ENCODE results near the gene PCDHA1.

- TF ChIP-seq ZNF510 (CRISPR knock-in tag; IDR thresholded peaks at IDR 0.05; ENCODE audit: low read depth) (no peak), HDAC6 (IDR thresholded peaks at IDR 0.05; ENCODE audit: low read depth, low read length) (no peak), PAX8 (CRISPR knock-in tag; IDR thresholded peaks at IDR 0.05; ENCODE audit: borderline replicate concordance) (no peak), ZKSCAN1 (IDR thresholded peaks at IDR 0.05; ENCODE audit: low read length) (no peak), ZBTB3 (CRISPR knock-in tag; IDR thresholded peaks at IDR 0.05; ENCODE audit: borderline replicate concordance, low read depth) (no peak), THRA (CRISPR knock-in tag; IDR thresholded peaks at IDR 0.05; ENCODE audit: borderline replicate concordance) (no peak), TARDBP (CRISPR knock-in tag; IDR thresholded peaks at IDR 0.05) (no peak), BRD4 (CRISPR knock-in tag; IDR thresholded peaks at IDR 0.05) (no peak), ZNF138 (CRISPR knock-in tag; IDR thresholded peaks at IDR 0.05; ENCODE audit: low read depth) (no peak), BHLHE40 (IDR thresholded peaks at IDR 0.05; ENCODE audit: low read length) (no peak), MEF2D (CRISPR knock-in tag; IDR thresholded peaks at IDR 0.05) (no peak), SETDB1 (CRISPR knock-in tag; IDR thresholded peaks at IDR 0.05; ENCODE audit: borderline replicate concordance) (no peak)
- TF ChIP-seq, protein P1, sequence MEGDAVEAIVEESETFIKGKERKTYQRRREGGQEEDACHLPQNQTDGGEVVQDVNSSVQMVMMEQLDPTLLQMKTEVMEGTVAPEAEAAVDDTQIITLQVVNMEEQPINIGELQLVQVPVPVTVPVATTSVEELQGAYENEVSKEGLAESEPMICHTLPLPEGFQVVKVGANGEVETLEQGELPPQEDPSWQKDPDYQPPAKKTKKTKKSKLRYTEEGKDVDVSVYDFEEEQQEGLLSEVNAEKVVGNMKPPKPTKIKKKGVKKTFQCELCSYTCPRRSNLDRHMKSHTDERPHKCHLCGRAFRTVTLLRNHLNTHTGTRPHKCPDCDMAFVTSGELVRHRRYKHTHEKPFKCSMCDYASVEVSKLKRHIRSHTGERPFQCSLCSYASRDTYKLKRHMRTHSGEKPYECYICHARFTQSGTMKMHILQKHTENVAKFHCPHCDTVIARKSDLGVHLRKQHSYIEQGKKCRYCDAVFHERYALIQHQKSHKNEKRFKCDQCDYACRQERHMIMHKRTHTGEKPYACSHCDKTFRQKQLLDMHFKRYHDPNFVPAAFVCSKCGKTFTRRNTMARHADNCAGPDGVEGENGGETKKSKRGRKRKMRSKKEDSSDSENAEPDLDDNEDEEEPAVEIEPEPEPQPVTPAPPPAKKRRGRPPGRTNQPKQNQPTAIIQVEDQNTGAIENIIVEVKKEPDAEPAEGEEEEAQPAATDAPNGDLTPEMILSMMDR (CRISPR knock-in tag; IDR thresholded peaks at IDR 0.05) = no peak
These were observed 48.5 kb upstream of the PCDHA1 start for GRCh38 chr5:140737486-140737885.
